Suprapubic skin (tissue), 3 donors: ENCODE results near the gene RPL7A.

Experiments used
- POLR2A ChIP-seq, 2 donors: fragments of 450-650 bp; IDR thresholded peaks; one replicate each; pipeline ENCODE4 v1.6.1; 2017; ENCODE audit warnings: antibody characterized with exemption in 2 of 2, mild to moderate bottlenecking in 2 of 2, moderate library complexity in 2 of 2
- TF ChIP-seq, protein P1 (sequence below), 2 donors: fragments of 200-600 bp in 1 of 2; fragments of 450-650 bp in 1 of 2; sonication (generic) in 1 of 2; IDR thresholded peaks; one replicate each; pipeline ENCODE4 v1.5.1; 2016 to 2019; ENCODE audit warnings: antibody characterized with exemption in 2 of 2, mild to moderate bottlenecking in 1 of 2, moderate library complexity in 1 of 2

- no peak for TF ChIP-seq POLR2A (IDR thresholded peaks at IDR 0.05)
- TF ChIP-seq, protein P1, sequence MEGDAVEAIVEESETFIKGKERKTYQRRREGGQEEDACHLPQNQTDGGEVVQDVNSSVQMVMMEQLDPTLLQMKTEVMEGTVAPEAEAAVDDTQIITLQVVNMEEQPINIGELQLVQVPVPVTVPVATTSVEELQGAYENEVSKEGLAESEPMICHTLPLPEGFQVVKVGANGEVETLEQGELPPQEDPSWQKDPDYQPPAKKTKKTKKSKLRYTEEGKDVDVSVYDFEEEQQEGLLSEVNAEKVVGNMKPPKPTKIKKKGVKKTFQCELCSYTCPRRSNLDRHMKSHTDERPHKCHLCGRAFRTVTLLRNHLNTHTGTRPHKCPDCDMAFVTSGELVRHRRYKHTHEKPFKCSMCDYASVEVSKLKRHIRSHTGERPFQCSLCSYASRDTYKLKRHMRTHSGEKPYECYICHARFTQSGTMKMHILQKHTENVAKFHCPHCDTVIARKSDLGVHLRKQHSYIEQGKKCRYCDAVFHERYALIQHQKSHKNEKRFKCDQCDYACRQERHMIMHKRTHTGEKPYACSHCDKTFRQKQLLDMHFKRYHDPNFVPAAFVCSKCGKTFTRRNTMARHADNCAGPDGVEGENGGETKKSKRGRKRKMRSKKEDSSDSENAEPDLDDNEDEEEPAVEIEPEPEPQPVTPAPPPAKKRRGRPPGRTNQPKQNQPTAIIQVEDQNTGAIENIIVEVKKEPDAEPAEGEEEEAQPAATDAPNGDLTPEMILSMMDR (IDR thresholded peaks at IDR 0.05) = no peak
Measured at GRCh38 chr9:133333011-133333410, 15.0 kb upstream of the RPL7A start.
